Urinary bladder (tissue), 4 donors: ENCODE data around the gene BCAR3. TPM values are rescaled to one million over a fixed set of nuclear protein-coding genes. Genes with fewer than 3 reads are reported as not detected.

Experiments
- DNase-seq: peaks from one replicate; pipeline ENCODE4 v3.0.0-alpha.2; 2015; ENCODE audit errors: extremely low spot score
- H3K27ac ChIP-seq: one replicate; pipeline ENCODE4 v1.5.1; 2013; ENCODE audit warnings: low read depth, mild to moderate bottlenecking, moderate library complexity
- H3K36me3 ChIP-seq: one replicate; pipeline ENCODE4 v1.6.1; 2013; ENCODE audit warnings: mild to moderate bottlenecking, moderate library complexity; ENCODE audit not compliant: insufficient read depth
- H3K4me1 ChIP-seq: one replicate; pipeline ENCODE4 v1.6.1; 2013; ENCODE audit warnings: mild to moderate bottlenecking, moderate library complexity; ENCODE audit not compliant: insufficient read depth
- H3K4me3 ChIP-seq: one replicate; pipeline ENCODE4 v1.5.1; 2013; ENCODE audit warnings: low read depth, low read length
- WGBS: extraction: QIAGEN DNeasy Blood & Tissue Kit; methylation state at CpG from one replicate; pipeline ENCODE4 v1.1.7; 2013; 5-methylcytosine and 5-hydroxymethylcytosine counted together
- polyA plus RNA-seq: library from polyadenylated mRNA; stranded (reverse); fragments of 200-250 nt; gene quantifications from one replicate; pipeline ENCODE4 v1.2.3, GENCODE V29; 2013
- total RNA-seq: library from RNA; depleted of rRNA; stranded (reverse); fragments of >200 nt; gene quantifications from one replicate; pipeline ENCODE4 v1.2.3, GENCODE V29; 2014
- donor health status: healthy with polysubstance abuse.
- donor health status: healthy.

BCAR3 gene
- total and polyA plus RNA-seq, 2 donors = 14.5 TPM

DNA sequence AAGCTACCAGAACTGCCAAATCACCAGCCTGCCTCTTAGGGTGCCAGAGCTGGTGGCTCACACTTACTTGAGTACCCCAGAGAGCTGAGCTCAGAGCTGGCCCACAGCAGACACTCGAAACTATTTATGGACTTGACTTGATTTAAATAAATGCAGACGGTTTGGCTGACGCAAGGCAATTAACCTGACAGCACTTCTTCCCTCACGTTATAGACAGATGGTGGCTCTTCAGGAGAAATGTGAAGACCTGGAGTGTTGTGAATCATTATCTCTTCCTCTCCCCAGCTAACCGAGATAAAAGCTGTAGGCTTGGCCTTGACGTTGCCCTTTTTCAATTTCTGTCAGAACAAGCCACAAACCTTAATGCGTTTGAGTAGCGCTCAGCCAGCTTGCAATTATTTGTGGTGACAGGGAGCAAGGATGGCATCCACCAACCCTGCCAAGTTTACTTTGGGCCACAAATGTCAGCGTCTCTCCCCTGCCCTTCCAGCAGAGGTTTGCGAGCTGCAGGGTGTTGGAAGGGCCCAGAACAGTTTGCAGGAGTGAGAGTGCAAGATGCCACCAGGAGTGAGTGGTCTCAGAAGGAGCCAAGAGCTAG is 34.0 kb upstream of the BCAR3 start:
- Histone ChIP-seq H3K4me3 (no peak overlapping the region), H3K4me1 (no peaks in the 10 kb centered on the region)

DNA sequence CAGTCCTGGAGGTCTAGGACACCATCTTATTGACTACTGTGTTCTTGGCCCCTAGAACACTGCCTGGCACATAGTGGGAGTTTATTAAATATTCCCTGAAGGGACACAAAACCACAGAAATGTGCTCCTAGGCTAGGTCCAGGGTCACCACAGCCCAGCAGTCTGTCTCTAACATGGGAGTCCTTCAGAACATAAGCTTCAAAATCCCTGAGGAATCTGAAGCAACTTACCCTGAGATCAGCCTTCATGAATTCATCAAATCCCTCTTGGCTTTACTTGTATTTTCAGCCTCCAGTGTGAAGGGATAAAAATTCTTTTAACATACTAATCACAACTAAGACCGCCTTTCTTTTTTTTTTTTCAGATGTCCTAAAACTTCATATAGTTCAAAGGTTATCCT is 32.7 kb upstream of the BCAR3 start:
- H3K4me1 ChIP-seq = no peaks in the 10 kb centered on the region
- no peaks in the 10 kb centered on the region for H3K36me3 ChIP-seq
- no peak for DNase-seq
- 92% methylated on average over 1 of the region's 1 CpG for WGBS
- H3K27ac ChIP-seq = no peak overlapping the region
- no peak overlapping the region for H3K4me3 ChIP-seq

More for the DNA sequence above, 34.0 kb upstream of the BCAR3 start:
- WGBS = 32% methylated on average over 10 of the region's 10 CpGs
- no peak for DNase-seq
- Histone ChIP-seq H3K36me3 (no peaks in the 10 kb centered on the region), H3K27ac (no peak overlapping the region)

GRCh38 chr1:93713341-93713740 is 31.7 kb upstream of the BCAR3 start:
- Histone ChIP-seq H3K4me1 (no peaks in the 10 kb centered on the region), H3K4me3 (no peak overlapping the region), H3K36me3 (no peaks in the 10 kb centered on the region), H3K27ac (no peak overlapping the region)
- no peak for DNase-seq

DNA sequence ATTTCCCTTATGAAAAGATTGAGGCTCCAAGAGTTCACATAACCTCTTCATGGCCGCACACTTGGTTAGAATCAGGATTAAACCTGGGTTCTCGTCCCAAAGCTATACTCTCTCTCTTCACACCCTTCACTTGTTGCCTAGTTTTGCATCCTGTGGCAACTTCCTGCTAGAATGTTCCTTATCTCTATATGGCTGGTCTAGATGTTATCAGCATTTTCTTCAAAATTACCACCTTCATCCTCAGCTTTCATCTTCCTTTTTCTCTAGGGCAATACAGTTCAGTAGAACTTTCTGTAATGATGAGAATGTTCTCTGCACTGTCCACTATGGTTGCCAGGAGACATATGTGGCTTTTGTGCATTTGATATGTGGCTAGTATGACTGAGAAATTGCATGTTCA is 31.1 kb upstream of the BCAR3 start:
- 82% methylated on average over 2 of the region's 2 CpGs for WGBS
- no peak for DNase-seq
- H3K4me3 ChIP-seq = no peak overlapping the region
- H3K4me1 ChIP-seq = no peaks in the 10 kb centered on the region
- no peaks in the 10 kb centered on the region for H3K36me3 ChIP-seq
- H3K27ac ChIP-seq = no peak overlapping the region

- H3K4me3 ChIP-seq = no peak overlapping the region
- 81% methylated on average over 10 of the region's 10 CpGs for WGBS
Observed at GRCh38 chr1:93710499-93711453, 29.1 kb upstream of the BCAR3 start.

GRCh38 chr1:93708734-93709481 is 27.3 kb upstream of the BCAR3 start:
- Histone ChIP-seq H3K27ac (no peak overlapping the region), H3K36me3 (no peaks in the 10 kb centered on the region), H3K4me3 (no peak overlapping the region), H3K4me1 (no peaks in the 10 kb centered on the region)
- peak; percentile 61 for DNase-seq
- WGBS = 18% methylated on average over 9 of the region's 9 CpGs

More at GRCh38 chr1:93710499-93711453, 29.1 kb upstream of the BCAR3 start:
- DNase-seq = no peak
- no peak overlapping the region for H3K27ac ChIP-seq
- H3K36me3 ChIP-seq = no peaks in the 10 kb centered on the region
- H3K4me1 ChIP-seq = no peaks in the 10 kb centered on the region

GRCh38 chr1:93707956-93708355 is 26.3 kb upstream of the BCAR3 start:
- H3K4me1 ChIP-seq = no peaks in the 10 kb centered on the region
- H3K36me3 ChIP-seq = no peaks in the 10 kb centered on the region
- 82% methylated on average over 5 of the region's 5 CpGs for WGBS
- H3K27ac ChIP-seq = no peak overlapping the region
- no peak overlapping the region for H3K4me3 ChIP-seq
- DNase-seq = no peak

DNA sequence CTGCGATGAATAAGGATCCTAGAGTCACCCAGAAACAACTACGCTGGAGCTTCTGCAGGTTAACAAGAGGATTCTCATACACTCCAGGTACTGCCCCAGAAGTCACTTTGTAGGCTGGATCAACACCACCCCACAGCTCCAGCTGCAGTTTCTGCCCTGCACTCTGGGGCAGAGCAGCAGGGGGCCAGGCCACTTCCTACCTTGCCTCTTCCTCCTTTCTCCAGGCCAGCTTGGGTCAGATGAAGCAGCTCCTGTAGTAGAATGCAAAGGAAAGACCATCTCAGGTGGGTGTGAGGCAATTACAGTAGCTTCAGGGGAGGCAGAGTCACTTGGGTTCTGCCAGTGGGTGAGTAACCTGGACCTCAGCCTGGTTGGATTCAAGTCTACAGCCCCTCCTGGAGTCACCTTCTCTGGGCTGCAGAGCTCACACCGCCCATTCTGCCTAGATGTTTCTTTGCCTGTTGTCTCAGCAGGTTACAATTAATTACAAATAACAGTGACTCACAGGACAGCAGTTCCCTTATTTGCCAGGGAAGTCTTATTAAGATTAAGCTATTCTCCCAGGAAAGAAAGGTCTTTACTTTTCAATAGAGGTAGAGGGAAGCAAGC is 24.4 kb upstream of the BCAR3 start:
- WGBS = over 99% methylated on average over 3 of the region's 3 CpGs
- no peak overlapping the region for H3K4me3 ChIP-seq
- DNase-seq = no peak
- no peaks in the 10 kb centered on the region for H3K4me1 ChIP-seq
- no peak overlapping the region for H3K27ac ChIP-seq
- H3K36me3 ChIP-seq = no peaks in the 10 kb centered on the region

- H3K36me3 ChIP-seq = no peaks in the 10 kb centered on the region
- no peak overlapping the region for H3K27ac ChIP-seq
- no peak for DNase-seq
- no peak overlapping the region for H3K4me3 ChIP-seq
- no peaks in the 10 kb centered on the region for H3K4me1 ChIP-seq
- 85% methylated on average over 2 of the region's 2 CpGs for WGBS
Observed at GRCh38 chr1:93704052-93704451, 22.4 kb upstream of the BCAR3 start.

DNA sequence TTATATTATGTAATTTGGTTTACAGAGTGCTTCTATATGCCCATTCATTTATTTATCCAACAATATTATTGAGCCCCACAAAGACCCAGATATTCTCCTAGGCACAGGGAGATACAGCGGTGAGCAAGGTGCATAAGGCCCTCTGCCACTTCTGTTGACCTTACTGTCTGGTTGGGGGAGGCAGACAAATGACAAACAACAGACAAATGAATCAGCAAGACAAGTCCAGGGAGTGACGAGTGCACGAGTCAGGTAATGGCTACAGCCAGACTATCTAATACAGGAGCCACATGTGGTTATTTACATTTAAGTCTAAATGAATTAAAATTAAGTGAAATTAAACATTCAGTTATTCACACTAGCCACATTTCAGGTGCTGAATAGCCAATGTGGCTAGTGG is 22.0 kb upstream of the BCAR3 start:
- no peak for DNase-seq
- Histone ChIP-seq H3K27ac (no peak overlapping the region), H3K4me3 (no peak overlapping the region), H3K36me3 (no peaks in the 10 kb centered on the region), H3K4me1 (no peaks in the 10 kb centered on the region)
- WGBS = 93% methylated on average over 3 of the region's 3 CpGs

- no peaks in the 10 kb centered on the region for H3K36me3 ChIP-seq
- 59% methylated on average over 3 of the region's 3 CpGs for WGBS
- DNase-seq = no peak
- no peaks in the 10 kb centered on the region for H3K4me1 ChIP-seq
- H3K4me3 ChIP-seq = no peak overlapping the region
- no peak overlapping the region for H3K27ac ChIP-seq
Observed at GRCh38 chr1:93702828-93703183, 21.2 kb upstream of the BCAR3 start.

DNA sequence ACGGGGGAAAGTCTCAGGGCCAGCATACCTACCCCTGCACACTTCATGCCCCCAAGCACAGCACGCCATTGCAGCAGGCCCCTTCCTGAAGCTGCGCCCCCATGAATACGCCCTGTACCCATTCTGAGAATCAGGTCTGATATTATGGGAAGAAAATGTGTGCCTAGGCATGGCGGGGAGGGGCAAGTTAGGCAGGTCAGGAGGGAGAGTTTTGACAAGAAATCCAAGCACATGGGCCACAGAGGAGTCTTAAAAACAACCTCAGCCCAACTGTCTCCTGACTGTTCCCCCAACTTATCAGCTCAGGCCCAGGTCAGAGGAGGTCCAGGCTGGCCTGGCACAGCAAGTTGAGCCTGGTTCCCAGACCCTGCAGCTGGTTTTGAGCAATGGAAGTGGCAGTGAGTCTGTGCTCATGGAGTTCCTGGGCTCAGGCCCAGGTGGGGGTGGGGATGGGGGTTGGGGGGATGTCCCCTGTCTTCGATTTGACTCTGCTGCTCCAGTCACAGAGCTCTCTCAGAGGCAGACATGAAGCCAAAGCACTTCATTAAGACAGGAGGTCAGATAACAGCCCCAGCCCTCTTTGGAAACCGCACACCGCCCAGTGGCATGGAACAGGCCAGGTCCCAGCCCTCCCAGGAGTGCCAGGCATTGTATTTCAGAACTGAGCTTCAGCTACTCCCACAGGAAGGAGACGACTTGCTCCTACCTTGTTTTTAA is 20.6 kb upstream of the BCAR3 start:
- Histone ChIP-seq H3K27ac (no peak overlapping the region), H3K4me3 (no peak overlapping the region), H3K4me1 (no peaks in the 10 kb centered on the region), H3K36me3 (no peaks in the 10 kb centered on the region)
- 89% methylated on average over 9 of the region's 9 CpGs for WGBS
- no peak for DNase-seq

DNA sequence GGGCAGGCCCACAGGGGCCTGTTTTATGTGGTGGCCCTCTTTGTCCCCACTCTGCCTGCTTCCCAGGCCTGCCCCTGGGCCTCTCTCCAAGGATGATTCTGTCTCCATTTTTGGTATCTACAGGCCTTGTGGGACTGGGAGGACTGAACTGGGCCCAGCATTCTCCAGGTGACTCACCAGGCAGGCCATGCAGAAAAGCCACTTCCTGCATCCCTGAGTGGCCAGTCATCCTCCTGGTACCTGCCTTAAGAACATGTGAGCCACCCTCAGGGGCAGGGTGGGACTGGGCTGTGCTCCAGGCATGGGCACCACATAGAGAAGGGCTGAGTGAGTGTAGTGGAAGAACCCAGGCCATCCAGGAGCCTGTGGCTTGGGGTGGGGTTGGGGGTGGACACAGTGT is 20.0 kb upstream of the BCAR3 start:
- no peak for DNase-seq

More for the DNA sequence above, 20.0 kb upstream of the BCAR3 start:
- Histone ChIP-seq H3K27ac (no peak overlapping the region), H3K4me1 (no peaks in the 10 kb centered on the region), H3K36me3 (no peaks in the 10 kb centered on the region), H3K4me3 (no peak overlapping the region)
